Stimulated activated CD4-positive, alpha-beta T cell treated with anti-CD3 and anti-CD28 coated beads, Interleukin-12 subunit alpha, Interleukin-12 subunit beta, amount 100 ng/mL, for 48 hours (primary cell): Measurements from ENCODE around the gene SMIM29.

Experiments used
- DNase-seq, 3 donors: peaks; one replicate each; pipeline ENCODE4 v3.0.0-alpha.2; 2020; ENCODE audit warnings: low read depth in 2 of 3, low spot score in 1 of 3

SMIM29 gene

DNA sequence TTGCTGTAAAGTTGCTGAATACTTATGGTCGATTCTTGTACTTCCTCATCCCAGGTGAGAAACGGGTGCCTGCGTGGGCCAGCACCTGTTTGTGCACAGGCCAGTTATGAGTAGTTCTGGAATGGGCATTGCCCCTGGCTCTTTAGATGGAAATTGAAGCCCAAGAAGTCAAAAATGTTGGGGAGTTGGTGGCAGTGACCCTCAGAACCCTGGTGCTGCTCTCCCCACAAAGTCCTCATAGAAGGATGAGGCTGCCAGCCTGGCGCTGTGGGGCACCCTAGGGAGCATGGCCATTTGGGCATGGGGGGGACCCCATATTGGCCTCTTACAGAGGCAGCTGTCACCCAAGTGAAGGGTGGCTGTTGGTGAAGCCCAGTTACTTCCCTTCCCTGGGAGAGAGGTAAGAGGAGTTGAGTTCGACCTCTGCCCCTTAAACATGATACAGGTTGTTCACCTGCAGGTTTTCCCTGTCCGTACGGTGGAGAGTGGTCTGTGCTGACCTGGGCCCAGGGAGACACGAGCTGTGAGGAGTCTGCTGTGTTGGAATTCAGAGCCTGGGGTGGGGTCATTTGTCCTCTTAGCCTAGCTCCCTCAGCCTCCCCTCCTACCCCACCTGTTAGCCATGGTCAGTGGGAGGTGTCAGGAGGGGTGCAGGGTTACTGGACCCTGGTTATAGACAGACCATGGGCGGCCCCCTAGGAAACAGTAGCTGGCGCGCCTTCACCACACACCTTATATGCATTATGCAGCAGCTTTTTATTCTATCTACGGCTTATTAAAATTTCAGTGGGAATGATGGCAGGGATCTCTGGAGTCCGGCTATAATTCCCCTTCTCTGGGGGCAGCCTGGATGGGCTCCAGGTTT is 7.2 kb downstream of the SMIM29 start:
- DNase-seq: no peak

- DNase-seq: no peak
Observed at GRCh38 chr6:34240329-34241248, 8.2 kb downstream of the SMIM29 start.

GRCh38 chr6:34239893-34240292 is 8.9 kb downstream of the SMIM29 start:
- DNase-seq: no peak

- DNase-seq: no peak
Observed at GRCh38 chr6:34239500-34239825, 9.3 kb downstream of the SMIM29 start.

DNA sequence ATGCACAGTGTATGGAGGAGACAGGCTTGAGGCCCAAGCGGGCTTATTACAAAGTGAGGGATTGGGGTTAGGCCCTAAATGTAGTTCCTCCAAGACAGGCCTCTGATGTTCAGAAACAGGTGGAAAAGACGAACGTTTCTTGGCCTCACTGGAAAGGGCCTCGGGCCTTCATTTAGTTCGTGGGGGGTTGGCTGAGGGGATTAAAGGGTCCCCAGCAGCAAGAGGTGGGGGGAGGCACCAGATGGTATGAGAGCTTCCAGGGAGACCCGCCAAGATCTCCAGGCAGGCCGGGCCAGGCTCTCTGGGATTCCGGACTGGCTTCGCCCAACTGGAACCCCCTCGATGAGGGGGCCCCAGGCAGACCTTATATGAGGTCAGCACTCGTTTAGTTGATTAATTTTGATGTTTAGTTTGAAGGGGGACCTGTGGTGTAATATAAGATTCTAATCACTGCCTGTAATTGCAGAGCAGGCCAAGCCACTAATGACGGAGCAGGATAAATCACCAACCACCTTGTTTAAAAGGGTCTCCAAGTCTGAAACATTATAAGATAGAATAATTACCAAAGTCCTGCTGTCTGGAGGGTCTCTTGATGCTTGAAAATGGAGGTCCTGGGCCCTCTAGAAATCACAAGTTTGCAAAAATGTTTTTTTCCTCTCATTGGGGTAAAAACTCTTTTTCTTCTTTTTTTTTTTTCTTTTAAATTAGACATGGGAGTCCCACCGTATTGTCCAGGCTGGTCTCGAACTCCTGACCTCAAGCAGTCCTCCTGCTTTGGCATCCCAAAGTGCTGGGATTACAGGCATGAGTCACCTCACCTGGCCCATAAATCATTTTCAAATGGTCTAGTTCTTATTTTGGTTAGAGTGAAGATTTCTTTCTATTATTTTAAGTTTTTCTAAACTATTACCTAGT is 10.0 kb downstream of the SMIM29 start:
- DNase-seq: no peak

- peak in 2 of 3 donors; percentile 64 to 70 for DNase-seq
Observed at GRCh38 chr6:34237722-34238584, 10.9 kb downstream of the SMIM29 start.

DNA sequence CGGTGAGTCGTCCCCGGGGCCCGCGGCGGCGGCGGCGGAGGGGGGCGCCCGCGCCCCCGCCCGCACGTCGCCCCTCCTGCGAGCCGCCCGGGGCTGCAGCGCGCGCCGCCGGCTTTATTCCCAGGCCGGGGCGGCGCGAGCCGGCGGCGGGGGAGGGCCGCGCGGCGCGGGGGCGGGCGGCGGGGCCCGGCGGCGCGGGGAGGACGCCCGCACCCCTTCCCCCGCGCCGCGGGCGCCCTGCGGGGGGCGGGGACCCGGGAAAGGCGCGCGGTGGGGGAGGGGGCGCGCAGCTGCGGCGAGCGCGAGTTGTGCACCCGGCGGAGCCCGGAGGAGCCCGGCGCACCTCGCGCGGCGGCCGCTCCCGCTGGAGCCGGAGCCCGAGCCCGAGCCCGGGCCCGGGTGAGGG is 11.5 kb downstream of the SMIM29 start:
- no peak for DNase-seq

DNA sequence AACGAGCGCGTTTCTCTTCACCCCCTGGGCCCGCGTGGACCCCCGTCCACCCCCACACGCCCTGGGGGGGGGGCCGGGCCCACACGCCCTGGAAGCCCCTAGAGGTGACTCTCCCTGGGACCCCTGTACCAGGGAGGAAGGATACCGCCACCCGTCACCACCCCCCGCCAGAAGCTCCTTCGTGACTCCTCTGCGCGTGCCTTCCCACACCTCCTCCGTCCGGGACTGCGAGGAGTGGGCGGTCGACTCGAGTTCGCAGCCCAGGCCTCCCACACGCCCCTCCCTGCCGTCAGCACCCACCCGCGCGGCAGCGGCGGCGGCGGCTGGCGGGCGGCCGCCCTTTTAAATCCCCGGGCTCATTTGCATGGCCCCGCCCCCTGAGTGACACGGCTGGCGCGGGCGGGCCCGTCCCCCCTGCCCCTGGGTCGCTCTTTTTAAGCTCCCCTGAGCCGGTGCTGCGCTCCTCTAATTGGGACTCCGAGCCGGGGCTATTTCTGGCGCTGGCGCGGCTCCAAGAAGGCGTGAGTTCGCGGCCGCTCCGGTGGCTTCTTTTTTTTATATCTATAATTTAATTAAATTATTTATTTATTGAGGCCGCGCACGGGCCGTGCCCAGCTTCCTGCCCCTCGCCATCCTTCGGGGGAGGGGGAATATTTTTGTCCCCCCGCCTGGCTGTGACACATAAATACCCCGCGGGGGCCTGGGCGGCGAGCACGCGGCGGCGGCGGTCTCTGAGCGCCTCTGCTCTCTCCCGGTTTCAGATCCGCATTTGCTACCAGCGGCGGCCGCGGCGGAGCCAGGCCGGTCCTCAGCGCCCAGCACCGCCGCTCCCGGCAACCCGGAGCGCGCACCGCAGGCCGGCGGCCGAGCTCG is 12.1 kb downstream of the SMIM29 start, which contains the start of gene HMGA1:
TSS of gene HMGA1 (plus strand) at position 431 of the 873 bp plus-strand sequence. CDS start 3,908 bp downstream, outside the sequence.
- DNase-seq: peak; percentile 75 to 86 (median 80)

DNA sequence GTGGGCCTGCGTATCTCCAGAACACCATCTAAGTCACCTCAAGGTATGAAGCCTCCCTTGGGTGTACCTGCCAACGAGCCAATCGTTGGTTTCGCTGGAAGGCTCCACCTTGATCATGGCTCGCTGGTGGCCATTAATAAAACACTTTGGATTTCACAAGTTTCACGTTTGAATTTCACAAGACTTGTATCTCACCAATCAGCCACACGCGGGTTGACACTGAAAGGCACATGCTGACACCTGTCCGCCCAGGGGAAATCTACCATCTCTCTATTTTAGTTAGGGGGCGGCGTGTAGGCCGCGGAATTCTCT is 12.7 kb downstream of the SMIM29 start:
- DNase-seq: peak in 1 of 3 donors; percentile 37

DNA sequence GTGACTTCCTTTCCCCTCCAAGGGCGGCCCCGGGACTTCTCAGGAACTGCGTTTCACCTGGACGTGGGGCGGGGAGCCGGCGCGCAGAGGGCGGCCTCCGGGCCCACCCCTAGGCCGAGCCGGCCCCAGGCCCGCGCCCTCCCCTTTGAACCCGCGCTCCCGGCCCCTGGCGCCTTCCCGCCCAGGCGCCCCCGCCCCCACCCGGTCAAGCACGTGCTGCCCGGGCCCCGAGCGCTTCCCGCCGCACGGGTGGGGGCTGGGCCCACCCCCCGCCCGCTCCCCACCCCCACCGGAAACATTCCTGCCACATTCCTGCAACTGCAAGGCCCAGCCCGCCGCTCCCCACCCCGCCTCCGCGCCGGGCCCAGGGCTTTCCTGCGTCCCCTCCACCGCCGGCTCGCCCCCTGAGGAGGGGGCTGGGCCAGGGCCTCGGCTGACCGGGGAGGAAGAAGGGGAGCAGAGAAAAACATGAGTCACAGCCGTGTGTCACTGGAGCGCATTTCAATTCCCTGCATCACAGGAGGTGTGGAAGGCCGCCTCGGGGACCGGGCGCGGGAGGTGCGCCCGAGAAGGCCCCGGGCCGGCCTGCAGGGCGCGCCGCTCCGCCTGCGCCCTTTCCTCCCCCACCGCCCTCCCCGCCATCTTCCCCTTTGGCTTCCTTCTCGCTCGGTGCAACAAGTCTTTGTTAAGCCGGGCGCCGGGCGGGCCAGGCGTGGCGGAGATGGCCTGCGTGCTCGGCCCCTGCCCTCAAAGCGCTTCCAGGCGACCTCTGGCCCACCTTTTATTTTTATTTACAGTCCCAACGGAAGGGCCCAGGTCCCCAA is 13.3 kb downstream of the SMIM29 start:
- peak in 2 of 3 donors; percentile 57 to 66 for DNase-seq

DNA sequence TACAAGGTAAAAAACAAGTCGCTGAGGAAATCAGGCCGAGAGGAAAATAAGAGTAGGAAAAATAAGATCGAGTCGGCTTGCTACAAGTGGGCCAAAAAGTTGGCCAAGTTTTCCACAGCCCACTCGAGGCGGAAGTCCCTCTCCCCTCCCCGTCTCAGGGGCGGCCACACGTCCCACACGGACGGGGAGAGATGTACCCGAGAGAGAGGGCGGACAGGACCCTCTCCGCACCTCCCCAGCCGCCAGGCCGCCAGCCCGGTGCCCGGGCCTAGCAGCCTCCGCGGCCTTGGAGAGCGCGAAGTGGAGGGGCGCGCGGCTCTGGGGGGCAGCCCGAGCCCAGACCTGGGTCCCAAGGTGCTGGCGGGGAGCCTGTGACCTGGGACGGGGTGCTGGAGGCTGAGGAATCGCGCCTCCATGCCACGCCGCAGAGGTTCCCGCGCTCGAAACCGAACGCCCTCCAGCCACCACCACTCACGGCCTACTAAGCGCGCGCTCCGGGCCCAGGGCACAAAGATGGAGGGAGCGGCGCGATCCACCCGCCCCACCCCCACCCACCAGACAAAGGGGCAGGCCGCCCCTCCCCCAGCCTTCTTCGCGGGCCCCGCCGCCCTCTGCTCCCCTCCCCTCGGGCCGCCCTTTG is 14.0 kb downstream of the SMIM29 start:
- no peak for DNase-seq

DNA sequence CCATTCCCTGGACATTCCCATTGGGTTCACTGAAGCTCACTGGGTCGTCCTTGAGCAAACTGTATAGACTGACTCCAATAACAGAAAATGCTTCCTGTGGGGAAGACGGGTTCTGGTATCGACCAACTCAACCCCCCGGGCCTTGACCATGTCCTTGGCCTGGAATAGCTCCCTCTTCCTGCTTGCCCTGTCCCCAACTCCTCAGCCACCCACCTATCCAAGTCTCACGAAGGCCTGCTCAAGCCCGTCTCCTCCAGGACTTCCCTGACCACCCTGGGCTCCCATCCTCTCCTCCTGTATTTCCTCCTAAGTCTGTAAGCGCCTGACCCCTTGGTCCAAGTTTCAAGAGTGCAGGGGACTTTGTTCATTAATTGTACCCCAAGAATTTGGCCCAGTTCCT is 14.9 kb downstream of the SMIM29 start:
- DNase-seq: no peak

DNA sequence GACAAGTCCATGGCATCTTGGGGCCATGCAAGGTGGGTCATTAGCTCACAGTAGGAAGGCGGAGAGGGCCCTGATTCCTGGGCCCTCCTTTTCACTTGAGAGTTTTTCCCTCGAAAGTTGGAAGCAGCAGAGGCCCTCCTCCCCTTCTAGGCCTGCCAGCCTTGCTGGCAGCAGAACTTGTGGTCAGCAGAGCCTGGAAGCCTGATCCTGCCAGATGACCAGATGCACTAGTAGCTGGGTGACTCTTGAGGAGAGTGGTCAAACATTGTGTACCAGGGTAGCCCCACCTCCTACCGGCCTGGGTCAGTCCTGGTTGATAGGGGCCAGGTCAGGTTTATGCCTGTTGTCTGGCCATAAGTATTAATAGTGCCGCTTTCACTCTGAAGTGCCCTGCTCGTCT is 15.9 kb downstream of the SMIM29 start:
- DNase-seq: no peak

DNA sequence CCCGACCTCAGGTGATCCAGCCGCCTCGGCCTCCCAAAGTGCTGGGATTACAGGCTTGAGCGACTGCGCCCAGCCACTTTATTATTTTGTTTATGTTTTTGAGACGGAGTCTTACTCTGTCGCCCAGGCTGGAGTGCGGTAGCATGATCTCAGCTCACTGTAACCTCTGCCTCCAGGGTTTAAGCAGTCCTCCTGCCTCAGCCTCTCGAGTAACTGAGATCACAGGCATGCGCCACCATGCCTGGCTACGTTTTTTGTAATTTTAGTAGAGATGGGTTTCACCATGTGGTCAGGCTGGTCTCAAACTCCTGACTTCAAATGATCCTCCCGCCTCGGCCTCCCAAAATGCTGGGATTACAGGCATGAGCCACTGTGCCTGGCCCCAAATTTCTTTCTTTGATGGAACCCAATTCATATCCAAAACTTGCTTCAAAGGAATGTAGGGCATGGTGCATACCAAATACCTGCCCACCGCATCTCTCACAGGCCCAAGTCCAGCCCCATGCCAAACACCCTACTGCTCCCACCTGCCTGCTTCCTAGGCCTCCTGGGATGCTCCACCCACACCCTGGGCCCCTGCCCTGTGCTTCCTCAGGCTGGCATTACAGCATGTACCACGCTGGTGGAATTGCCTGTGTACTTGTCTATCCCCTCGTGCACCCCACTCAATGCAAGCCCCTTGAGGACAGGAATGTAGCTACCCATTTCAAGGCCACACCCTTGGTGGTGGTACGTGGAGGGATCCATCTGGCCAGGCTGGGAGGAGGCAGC is 17.1 kb downstream of the SMIM29 start:
- no peak for DNase-seq

DNA sequence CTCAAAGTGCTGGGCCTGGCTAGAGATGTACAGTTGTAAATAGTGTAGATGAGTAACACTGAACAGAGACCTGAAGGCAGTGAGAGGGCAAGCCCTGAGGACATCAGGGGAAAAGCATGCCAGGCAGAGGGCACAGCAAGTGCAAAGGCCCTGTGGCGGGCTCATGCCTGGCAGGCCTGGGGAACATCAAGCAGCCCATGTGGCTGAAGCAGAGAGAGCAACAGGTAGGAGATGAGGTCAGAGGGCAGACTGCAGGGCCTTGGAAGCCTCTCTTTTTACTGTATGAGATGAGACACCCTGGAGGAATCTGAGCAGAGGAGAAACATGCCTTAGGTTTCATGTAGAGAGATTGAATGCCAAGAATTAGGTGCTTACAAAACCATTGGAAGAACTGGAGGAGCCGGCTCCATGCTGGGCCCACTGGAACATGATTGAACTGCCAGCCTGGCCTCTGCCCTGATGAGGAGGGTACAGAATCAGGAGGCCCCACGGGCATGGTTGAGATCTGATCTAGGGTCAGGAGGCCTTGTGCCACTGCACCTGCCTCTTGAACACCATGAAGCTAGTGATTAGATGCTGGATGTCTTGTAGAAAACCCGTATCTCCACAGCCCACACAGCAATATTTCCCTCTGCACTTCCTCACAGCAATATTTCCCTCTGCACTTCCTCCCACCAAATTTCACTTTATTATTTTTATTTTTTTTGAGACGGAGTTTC is 18.0 kb downstream of the SMIM29 start:
- no peak for DNase-seq

DNA sequence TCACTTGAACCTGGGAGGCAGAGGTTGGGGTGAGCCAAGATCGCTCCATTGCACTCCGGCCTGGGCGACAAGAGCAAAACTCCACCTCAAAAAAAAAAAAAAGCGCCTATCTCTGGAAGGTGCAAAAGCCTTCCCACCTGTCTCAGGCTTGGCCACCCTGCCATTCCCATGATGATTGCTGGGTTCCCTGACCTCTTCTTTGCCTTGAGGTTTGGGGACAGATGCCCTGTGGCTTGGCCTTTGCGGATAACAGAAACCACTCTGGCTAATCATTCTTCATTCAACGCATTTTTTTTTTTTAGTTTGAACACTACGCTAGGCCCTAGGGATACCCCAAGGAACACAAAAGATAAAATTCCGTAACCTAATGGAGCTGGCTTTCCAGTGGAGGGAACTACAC is 18.9 kb downstream of the SMIM29 start:
- DNase-seq: no peak
